ENCODE results near the gene TRPC4AP. TPM values are rescaled to one million over a fixed set of nuclear protein-coding genes. Genes with fewer than 3 reads are reported as not detected.
A peak's percentile ranks its signal among the peaks of the same experiment; 100 is the strongest.

Gene TRPC4AP
- total and polyA plus RNA-seq, 2 of the 8 experiments (the other 6 are each of a cell fraction or from before 2014, with no cell fraction given) = 73.1 to 74.8 TPM

DNA sequence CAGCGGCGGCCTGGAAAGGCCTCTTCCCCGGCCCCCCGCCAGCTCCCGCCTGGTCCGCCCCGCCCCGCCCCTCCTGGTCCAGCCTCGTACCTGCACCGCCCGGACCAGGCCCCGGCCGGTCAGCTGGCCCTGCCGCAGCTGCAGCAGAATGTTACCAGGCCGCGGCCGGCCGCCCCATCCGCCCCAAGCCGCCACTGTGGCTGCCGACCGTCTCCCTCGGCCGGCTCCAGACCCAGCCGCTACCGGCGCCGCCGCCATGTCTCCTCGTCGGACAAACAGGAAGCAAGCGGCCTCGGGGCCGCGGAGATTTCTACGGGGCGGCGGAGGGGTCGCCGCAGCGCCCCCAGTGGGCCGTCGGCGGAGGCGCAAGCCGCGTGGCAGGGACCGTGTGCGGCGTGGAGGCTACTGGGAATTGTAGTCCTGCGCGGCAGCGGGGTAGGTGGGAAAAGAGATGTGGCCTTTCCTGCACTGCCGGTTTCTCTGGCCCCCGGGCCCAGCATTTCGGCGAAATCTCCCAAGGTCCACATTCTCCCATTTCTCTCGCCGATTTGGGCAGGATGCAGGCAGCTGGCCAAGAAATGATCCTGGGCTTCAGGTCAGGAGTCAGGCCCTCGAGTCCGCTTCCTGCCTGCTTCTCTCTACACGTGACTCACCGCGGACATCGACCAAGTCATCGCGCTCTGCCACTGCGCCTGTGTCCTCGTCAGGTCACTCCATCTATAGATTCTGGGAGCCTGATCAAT lies at the start of gene TRPC4AP (continued):
- no peak for TF ChIP-seq EGR1 (IDR thresholded peaks at IDR 0.05; ENCODE audit: borderline replicate concordance, low read depth, low read length)
- TF ChIP-seq EP300 (IDR thresholded peaks at IDR 0.05; ENCODE audit: borderline replicate concordance in 1 of 2, low read depth in 2 of 2, low read length in 2 of 2) = no peak
- peak; percentile 56 to 84; a peak in 1 of 4 replicates for TF ChIP-seq SIN3A (conservative IDR thresholded peaks at IDR 0.05 in 1 of 2, IDR thresholded peaks at IDR 0.05 in 1 of 2; ENCODE audit: low read depth in 1 of 2, low read length in 2 of 2)
- no peak for TF ChIP-seq JUND (IDR thresholded peaks at IDR 0.05; ENCODE audit: low read length)
- TF ChIP-seq PHF8 (conservative IDR thresholded peaks at IDR 0.05; ENCODE audit: low read depth, low read length) = peak; percentile 94
- TF ChIP-seq MAX (IDR thresholded peaks at IDR 0.05) = peak; percentile 96
- no peak for TF ChIP-seq FOSL1 (IDR thresholded peaks at IDR 0.05; ENCODE audit: insufficient read depth, low read depth, low read length)
- no peak for TF ChIP-seq SIRT6 (IDR thresholded peaks at IDR 0.05; ENCODE audit: low read length)
- TF ChIP-seq SAP30 (IDR thresholded peaks at IDR 0.05; ENCODE audit: insufficient read depth, insufficient replicate concordance, low read length) = no peak
- peak; percentile 23 to 56; a peak in 3 of 4 replicates for TF ChIP-seq RAD21 (IDR thresholded peaks at IDR 0.05 in 1 of 2, conservative IDR thresholded peaks at IDR 0.05 in 1 of 2; ENCODE audit: low read depth in 2 of 2, low read length in 2 of 2)
- peak; percentile 88 to 94 (median 89) for TF ChIP-seq CTCF (IDR thresholded peaks at IDR 0.05; ENCODE audit: control extremely low read depth in 1 of 3, insufficient read depth in 1 of 3, low read depth in 1 of 3, low read length in 3 of 3)
- TF ChIP-seq HDAC2 (IDR thresholded peaks at IDR 0.05; ENCODE audit: borderline replicate concordance in 1 of 2, low read depth in 2 of 2, low read length in 2 of 2) = no peak
- peak; percentile 88 for TF ChIP-seq TBP (IDR thresholded peaks at IDR 0.05; ENCODE audit: low read depth, low read length)
- TF ChIP-seq KDM4A (IDR thresholded peaks at IDR 0.05; ENCODE audit: low read depth, low read length, severe bottlenecking) = no peak
- TF ChIP-seq JUN (IDR thresholded peaks at IDR 0.05; ENCODE audit: low read depth, low read length) = no peak
- TF ChIP-seq CHD2 (IDR thresholded peaks at IDR 0.05; ENCODE audit: low read length) = no peak
- TF ChIP-seq, protein P1, sequence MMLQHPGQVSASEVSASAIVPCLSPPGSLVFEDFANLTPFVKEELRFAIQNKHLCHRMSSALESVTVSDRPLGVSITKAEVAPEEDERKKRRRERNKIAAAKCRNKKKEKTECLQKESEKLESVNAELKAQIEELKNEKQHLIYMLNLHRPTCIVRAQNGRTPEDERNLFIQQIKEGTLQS (IDR thresholded peaks at IDR 0.05; ENCODE audit: insufficient read depth, low read depth, low read length) = 0 out of 2 replicates have a peak, but pooled peaks have one; percentile 42
- no peak for TF ChIP-seq RNF2 (IDR thresholded peaks at IDR 0.05; ENCODE audit: borderline replicate concordance, low read depth, low read length, missing control alignments, poor library complexity, severe bottlenecking)

All from H1 (cell line).